Activated naive CD4-positive, alpha-beta T cell treated with anti-CD3 and anti-CD28 coated beads, Interleukin-2, amount 50 U/mL, for 16 hours (primary cell): ENCODE data around the gene FANCC.

Source experiments
- DNase-seq: peaks from one replicate; pipeline ENCODE4 v3.0.0-alpha.2; 2020

The FANCC gene

GRCh38 chr9:95182854-95183563 is 134.5 kb downstream of the FANCC start:
- DNase-seq, result no peak

- DNase-seq, result no peak
Observed at GRCh38 chr9:95181835-95182234, 135.7 kb downstream of the FANCC start.

- DNase-seq, result no peak
Observed at GRCh38 chr9:95181226-95181818, 136.2 kb downstream of the FANCC start.

DNA sequence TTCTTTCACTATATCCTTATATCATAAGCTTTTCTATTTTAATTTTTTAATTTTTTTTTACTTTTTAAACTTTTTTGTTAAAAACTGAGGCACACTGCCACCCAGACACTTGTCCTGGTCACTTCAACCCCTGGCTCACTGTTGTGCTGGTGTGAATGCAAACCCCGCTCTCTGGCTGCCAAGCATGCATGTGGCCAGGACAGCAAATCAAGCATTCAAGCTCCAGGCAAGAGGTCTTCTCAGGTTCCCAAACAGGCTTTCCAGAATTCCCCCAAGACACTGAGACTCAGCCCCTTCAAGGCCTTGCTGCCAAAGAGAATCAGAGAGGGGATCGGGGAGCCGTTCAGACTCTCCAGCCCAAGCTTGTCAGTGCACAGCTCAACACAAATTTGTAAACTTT is 139.9 kb downstream of the FANCC start:
- DNase-seq, result no peak

DNA sequence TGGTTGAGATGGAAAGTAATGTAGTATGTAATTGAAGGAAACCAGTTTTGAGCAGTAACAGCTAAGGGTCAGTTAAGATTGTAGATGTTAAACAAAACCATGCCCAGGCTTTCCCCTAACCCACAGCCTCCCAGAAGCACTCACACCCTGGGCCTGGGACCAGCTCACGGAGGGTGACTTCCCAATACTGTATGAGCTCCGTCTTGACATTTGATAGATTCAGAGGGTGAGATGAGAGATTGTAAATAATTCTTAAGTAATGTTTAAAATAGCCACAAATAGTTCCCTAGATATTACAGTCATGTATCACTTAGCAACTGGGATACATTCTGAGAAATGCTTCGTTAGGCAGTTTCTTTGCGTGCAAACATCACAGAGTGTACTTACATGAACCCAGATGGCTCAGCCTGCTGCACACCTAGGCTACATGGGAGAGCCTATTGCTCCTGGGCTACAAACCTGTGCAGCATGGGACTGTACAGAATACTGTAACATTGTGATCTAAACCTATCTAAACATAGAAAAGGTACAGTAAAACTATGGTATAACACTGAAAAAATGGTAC is 140.7 kb downstream of the FANCC start:
- no peak for DNase-seq

- no peak for DNase-seq
Observed at GRCh38 chr9:95175523-95175922, 142.0 kb downstream of the FANCC start.

DNA sequence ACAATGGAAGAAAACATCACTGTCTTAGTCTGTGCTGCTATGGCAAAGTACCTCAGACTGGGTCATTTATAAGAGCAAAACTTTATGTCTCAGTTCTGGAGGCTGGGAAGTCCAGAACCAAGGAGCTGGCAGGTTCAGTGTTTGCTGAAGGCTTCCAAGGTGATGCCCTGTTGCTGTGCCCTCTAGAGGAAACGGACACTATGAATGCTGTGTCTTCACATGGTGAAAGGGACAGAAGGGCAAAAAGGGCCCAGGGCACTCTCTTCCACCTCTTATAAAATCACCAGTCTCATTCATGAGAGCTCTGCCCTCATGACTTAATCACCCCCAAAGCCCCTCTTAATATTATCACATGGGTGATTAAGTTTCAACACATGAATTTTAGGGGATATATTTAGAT is 143.5 kb downstream of the FANCC start:
- DNase-seq, result no peak

GRCh38 chr9:95171596-95171995 is 145.9 kb downstream of the FANCC start:
- no peak for DNase-seq

DNA sequence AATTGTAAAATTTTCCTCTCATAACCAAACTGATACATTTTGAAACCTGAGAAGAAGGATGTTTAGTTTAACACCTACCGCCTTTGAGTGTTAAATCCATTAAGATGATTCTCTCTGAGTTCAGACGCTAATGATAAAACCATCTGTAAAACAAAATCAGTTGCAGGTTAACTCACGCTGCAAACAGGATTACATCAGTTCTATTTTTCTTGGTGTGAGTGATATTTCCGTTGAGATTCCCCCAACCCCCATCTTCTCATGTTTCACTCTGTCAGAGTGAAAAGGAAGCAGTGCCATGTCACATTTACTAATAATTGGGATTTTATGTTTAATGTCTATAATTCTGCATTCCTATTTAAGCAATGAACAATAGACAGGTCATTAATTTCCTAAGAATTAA is 146.5 kb downstream of the FANCC start:
- no peak for DNase-seq

GRCh38 chr9:95167998-95168397 is 149.5 kb downstream of the FANCC start:
- DNase-seq, result peak; percentile 34

DNA sequence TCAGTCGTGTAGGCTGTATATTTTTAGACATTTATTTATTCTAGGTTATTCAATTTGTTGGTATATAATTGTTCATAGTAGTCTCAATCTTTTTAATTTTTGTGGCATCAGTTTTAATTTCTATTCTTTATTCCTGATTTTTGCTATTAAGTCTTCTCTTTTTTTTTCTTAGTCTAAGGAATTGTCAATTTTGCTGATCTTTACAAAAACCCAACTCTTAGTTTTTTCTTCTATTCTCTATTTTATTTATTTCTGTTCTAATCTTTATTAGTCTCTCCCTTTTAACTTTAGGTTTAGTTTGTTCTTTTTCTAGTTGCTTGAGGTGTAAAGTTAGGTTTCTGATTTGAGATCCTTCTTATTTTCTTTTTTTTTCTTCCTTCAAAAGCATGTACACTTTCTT is 152.5 kb downstream of the FANCC start:
- no peak for DNase-seq

DNA sequence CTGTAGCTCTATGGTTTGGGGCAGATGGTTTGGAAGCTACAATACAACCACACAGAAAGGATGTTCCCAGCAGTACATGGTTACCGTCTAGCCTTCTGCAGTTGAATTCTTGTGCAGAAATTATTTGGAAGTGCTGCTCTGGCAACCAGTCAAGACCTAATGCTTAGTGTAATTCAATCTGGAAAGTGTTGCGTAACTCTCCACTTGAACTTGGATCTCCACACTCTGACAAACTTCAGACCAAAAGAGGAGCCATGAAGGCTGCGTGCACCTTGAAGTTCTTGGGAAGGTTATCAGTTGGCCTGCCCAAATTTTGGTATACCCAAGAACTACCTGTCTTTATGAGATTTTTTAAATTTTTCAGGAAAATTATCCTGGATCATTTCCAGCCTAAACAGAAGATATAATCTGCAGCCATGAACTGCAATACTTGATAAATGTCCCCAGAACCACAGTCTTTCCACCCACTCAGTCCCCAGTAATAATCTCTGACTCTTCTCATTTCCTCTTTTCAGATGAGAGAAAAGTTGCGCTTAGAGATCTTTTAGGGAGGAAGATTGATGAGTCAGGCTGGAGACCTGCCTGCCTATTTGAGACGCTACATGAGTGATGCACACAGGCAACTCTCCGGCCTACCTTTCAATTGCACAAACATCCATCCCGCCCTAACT is 159.9 kb downstream of the FANCC start:
- no peak for DNase-seq

GRCh38 chr9:95156074-95156473 is 161.4 kb downstream of the FANCC start:
- no peak for DNase-seq

DNA sequence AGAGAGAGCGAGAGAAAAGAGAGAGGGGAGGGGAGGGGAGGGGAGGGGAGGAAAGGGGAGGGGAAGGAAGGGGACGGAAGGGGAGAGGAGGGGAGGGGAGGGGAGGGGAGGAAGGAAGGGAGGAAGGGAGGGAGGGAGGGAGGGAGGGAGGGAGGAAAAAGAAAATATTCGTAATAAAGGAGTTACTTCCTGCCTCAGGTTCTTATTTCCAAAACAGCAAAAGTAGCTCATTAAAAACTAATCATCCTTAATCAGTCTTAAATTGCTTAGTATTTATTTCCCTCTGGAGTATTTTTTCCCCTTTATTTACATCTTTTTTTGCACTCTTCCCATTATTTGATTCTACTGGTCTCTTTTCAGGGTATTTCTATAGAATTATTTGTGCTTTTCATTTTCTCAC is 162.3 kb downstream of the FANCC start:
- DNase-seq, result no peak

- no peak for DNase-seq
Observed at GRCh38 chr9:95150903-95151302, 166.6 kb downstream of the FANCC start.

DNA sequence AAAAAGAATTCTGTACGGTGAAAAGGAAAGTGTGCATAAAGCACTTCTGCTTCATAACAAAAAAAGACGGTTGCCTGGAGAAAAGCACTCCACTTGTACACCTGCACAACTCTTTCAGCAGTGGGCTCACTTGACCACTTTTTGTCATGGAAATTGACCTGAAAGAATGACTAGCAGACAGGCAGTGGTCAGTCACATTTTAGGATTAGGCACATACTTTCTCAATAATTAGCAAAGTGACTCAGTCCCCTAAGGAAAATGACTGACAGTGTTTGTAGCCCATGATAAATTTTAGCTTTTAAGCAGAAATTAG is 169.3 kb downstream of the FANCC start:
- no peak for DNase-seq

DNA sequence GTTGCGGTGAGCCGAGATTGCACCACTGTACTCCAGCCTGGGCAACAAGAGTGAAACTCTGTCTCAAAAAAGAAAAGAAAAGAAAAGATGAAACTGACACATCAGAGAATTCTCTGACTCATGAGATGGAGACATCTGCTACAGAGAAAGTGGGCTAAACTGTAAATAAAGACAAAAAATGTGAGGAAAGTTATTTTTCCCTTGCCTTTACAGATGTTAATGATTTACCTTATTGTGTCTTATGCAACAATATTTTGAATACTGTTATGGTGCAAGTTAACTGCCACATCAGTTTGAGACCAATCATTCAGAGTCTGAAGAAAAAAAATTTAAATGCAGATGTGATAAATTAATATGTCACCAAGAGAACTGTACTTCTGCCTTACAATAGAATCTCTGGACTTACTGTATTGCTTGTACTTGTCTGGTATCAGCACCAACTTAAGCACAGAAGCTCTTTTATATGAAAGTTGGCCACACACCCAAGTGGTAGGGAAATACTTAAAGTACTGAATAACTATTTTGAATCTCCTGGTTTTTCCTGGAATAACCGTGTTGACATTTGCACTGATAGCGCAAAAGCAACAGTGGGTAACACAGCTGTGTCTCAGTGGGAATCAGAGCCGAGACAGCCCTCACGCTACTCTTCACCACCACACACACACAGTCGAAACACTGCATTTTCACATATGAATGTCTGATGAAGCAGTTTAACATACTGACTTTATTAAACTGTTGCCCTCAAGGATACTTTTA is 169.9 kb downstream of the FANCC start:
- DNase-seq, result no peak

DNA sequence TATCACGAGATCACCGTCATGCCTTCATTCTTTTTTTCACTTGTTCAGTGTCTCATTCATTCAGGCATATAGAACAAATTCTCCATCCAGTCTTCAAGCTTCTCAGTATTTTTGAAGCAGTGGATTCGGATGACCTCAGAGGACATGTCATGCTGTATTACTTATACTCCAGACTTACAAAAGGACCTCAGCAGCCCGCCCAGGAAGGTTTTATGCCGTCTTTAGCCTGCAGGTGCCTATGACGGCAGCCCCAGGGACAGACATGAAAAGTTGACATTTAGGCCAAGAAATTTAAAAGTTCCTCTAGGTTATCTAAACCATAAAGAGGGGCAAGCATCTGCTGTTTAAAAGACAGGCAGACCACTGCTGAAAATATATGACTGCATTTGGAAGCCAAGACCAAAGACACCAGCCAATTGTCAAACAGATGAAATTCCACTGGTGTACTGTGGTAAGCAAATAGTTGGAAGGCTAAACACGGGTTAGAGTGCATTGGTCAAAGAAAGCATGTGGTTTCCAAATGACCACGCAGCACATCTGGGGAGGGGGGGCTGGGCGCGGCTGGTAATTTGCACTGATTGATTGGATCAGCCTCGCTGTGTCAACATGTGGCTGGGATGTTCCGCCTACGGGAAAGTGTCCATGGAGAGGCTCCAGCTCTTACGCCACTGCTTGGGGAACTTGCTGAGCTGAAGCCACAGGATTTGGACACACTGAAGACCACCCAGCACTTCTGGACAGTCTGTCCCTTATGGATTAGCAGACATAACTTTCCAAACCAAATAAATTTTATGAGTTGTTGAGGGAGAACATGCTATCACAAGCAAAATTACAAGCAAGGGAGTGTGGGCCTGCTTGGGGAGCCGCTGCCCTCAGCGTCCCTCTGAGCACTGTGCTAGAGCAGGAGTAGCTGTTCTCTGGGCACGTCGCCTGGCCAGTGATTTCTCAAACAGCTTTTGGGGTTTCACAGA is 173.6 kb downstream of the FANCC start:
- no peak for DNase-seq

DNA sequence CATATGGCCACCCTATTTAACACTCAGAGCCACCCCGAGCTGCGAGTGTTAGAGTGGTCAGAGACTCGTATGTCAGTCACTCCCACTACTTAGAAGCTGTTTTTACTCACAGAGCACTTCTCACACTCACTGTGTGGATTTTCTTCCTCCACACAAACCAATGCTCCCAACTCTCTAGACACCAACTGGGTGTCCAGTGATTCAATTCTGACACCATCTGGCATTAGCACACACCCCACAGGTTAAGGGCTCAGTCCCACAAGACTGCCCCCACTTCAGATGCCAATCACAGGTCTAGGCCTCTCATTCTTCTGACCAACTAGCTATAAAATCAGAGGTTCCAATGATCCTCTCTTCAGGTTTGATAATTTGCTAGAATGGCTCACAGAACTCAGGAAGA is 174.8 kb downstream of the FANCC start:
- no peak for DNase-seq

DNA sequence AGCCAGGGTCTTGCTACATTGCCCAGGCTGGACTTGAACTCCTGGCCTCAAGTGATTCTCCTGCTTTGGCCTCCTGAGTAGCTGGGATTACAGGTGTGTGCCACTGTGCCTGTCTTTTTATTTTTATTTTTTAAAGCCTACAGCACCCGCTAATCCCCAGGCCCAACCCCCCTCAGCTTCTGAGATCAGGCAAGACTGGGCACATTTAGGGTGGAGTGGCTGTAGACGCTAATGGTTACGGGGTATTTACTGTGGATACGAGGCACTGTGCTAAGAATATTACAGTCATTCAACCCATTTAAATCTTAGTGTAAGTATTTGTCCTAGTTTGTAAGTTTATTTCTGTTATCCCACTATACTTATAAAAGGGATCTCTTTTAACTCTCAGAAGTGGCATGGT is 175.2 kb downstream of the FANCC start:
- no peak for DNase-seq

- DNase-seq, result no peak
Observed at GRCh38 chr9:95140821-95141220, 176.7 kb downstream of the FANCC start.

DNA sequence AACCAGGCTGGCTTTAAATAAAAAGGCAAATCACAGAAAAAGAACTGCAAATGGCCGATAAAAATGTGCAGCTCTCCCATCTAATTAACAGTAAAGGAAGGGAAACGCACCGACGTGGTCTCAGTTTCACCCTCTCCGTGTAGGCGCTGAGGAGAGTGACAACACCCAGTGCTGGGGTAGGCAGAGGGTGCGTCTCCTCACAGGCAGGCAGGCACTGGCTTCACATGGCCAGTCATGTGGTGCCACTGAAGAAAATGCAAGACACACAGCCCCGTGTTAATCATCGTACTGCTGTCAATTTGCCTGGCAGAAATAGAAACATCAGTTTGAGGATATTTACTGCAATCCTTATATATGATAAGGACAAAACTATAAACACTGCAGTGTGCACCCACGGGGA is 178.4 kb downstream of the FANCC start:
- DNase-seq, result no peak
